ENCODE measurements around the gene ASPA. TPM values are rescaled to one million over a fixed set of nuclear protein-coding genes. Genes with fewer than 3 reads are reported as not detected.

The ASPA gene
- total RNA-seq, 1 experiment from 2014 or later: 0.04 TPM

DNA sequence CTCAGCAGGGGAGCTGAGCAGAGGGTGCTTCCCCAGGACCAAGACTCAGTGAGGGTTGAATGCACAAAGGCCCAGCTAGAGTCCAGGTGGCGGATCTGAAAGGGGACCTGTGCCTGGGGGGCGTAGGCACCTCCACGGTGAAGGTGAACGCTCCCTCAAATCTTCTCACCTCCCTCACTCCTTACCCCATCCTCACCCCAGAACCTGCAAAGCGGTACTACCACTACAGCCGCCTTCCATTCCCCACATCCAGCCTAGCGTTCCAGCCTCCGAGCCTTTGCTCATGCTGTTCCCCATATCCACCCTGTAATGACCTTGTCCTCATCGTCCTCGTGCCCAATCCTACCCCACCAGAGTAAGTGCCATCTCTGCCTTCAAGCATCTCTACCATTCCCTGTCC, 51.2 kb downstream of the ASPA start:
- ATAC-seq (no peak), DNase-seq (ENCODE audit: low spot score) (no peak)
- TF ChIP-seq NFATC4 (CRISPR knock-in tag; IDR thresholded peaks at IDR 0.05): no peak
- no peak for TF ChIP-seq JUN (CRISPR knock-in tag; IDR thresholded peaks at IDR 0.05)
- TF ChIP-seq ZNF671 (CRISPR knock-in tag; IDR thresholded peaks at IDR 0.05): no peak
- no peak for TF ChIP-seq ZNF423 (CRISPR knock-in tag; IDR thresholded peaks at IDR 0.05)
- TF ChIP-seq OVOL2 (CRISPR knock-in tag; IDR thresholded peaks at IDR 0.05; ENCODE audit: borderline replicate concordance): no peak
- TF ChIP-seq, protein P1, sequence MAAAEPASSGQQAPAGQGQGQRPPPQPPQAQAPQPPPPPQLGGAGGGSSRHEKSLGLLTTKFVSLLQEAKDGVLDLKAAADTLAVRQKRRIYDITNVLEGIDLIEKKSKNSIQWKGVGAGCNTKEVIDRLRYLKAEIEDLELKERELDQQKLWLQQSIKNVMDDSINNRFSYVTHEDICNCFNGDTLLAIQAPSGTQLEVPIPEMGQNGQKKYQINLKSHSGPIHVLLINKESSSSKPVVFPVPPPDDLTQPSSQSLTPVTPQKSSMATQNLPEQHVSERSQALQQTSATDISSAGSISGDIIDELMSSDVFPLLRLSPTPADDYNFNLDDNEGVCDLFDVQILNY (CRISPR knock-in tag; IDR thresholded peaks at IDR 0.05): no peak
- TF ChIP-seq, protein P2, sequence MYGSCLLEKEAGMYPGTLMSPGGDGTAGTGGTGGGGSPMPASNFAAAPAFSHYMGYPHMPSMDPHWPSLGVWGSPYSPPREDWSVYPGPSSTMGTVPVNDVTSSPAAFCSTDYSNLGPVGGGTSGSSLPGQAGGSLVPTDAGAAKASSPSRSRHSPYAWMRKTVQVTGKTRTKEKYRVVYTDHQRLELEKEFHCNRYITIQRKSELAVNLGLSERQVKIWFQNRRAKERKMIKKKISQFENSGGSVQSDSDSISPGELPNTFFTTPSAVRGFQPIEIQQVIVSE (CRISPR knock-in tag; IDR thresholded peaks at IDR 0.05; ENCODE audit: borderline replicate concordance): no peak
- no peak for TF ChIP-seq ZNF121 (CRISPR knock-in tag; IDR thresholded peaks at IDR 0.05)
- TF ChIP-seq, protein P3, sequence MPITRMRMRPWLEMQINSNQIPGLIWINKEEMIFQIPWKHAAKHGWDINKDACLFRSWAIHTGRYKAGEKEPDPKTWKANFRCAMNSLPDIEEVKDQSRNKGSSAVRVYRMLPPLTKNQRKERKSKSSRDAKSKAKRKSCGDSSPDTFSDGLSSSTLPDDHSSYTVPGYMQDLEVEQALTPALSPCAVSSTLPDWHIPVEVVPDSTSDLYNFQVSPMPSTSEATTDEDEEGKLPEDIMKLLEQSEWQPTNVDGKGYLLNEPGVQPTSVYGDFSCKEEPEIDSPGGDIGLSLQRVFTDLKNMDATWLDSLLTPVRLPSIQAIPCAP (CRISPR knock-in tag; IDR thresholded peaks at IDR 0.05): no peak
- no peak for TF ChIP-seq ZNF138 (CRISPR knock-in tag; conservative IDR thresholded peaks at IDR 0.05)
- no peak for TF ChIP-seq EMX1 (CRISPR knock-in tag; IDR thresholded peaks at IDR 0.05)
- Mint-ChIP-seq H3K9me3 (no peaks in the 10 kb centered on the region; the same call in 1 of the 2 replicates), H3K4me1 (peaks cover 23% of the 10 kb centered on the region), H3K36me3 (no peaks in the 10 kb centered on the region), H3K27ac (no peak overlapping the region), H3K27me3 (ENCODE audit: low read depth) (no peaks in the 10 kb centered on the region), H3K4me3 (no peak overlapping the region)
- POLR2A ChIA-PET: no interaction called here
- CTCF ChIA-PET: no interaction called here

DNA sequence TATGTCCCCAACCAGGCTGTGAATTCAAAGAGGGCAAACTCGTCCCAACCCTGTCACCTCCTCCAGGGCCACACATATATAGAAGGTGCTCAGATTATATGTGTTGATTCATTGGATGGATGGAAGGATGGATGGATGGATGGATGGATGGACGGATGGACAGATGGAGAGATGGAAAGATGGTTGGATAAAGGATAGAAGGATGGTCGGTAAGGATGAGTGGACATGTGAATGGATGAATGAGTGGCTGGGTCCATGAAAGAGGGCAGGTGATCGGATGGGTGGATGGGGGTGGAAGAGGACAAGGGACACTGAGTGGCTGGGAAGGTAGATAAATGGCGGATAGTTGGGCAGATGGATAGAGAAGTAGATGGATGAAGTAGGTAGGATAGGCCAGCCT, 51.7 kb downstream of the ASPA start:
- H3K36me3 Mint-ChIP-seq: no peaks in the 10 kb centered on the region
- DNase-seq (ENCODE audit: low spot score): no peak
- H3K27me3 Mint-ChIP-seq (ENCODE audit: low read depth): no peaks in the 10 kb centered on the region; the same call in 1 of the 2 replicates
- ChIA-PET CTCF (no interaction called here), POLR2A (no interaction called here)
- H3K27ac Mint-ChIP-seq: no peak overlapping the region
- ATAC-seq: no peak
- H3K4me3 Mint-ChIP-seq: no peak overlapping the region
- no peaks in the 10 kb centered on the region; the same call in 1 of the 2 replicates for H3K9me3 Mint-ChIP-seq
- H3K4me1 Mint-ChIP-seq: peaks cover 23% of the 10 kb centered on the region
- TF ChIP-seq SOX15 (CRISPR knock-in tag; IDR thresholded peaks at IDR 0.05): no peak
- TF ChIP-seq, protein P4, sequence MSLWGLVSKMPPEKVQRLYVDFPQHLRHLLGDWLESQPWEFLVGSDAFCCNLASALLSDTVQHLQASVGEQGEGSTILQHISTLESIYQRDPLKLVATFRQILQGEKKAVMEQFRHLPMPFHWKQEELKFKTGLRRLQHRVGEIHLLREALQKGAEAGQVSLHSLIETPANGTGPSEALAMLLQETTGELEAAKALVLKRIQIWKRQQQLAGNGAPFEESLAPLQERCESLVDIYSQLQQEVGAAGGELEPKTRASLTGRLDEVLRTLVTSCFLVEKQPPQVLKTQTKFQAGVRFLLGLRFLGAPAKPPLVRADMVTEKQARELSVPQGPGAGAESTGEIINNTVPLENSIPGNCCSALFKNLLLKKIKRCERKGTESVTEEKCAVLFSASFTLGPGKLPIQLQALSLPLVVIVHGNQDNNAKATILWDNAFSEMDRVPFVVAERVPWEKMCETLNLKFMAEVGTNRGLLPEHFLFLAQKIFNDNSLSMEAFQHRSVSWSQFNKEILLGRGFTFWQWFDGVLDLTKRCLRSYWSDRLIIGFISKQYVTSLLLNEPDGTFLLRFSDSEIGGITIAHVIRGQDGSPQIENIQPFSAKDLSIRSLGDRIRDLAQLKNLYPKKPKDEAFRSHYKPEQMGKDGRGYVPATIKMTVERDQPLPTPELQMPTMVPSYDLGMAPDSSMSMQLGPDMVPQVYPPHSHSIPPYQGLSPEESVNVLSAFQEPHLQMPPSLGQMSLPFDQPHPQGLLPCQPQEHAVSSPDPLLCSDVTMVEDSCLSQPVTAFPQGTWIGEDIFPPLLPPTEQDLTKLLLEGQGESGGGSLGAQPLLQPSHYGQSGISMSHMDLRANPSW (CRISPR knock-in tag; conservative IDR thresholded peaks at IDR 0.05; ENCODE audit: low read depth): no peak
- no peak for TF ChIP-seq ELF4 (CRISPR knock-in tag; IDR thresholded peaks at IDR 0.05; ENCODE audit: low read depth)
- TF ChIP-seq ZNF263 (CRISPR knock-in tag; IDR thresholded peaks at IDR 0.05; ENCODE audit: low read depth): no peak
- TF ChIP-seq, protein P5, sequence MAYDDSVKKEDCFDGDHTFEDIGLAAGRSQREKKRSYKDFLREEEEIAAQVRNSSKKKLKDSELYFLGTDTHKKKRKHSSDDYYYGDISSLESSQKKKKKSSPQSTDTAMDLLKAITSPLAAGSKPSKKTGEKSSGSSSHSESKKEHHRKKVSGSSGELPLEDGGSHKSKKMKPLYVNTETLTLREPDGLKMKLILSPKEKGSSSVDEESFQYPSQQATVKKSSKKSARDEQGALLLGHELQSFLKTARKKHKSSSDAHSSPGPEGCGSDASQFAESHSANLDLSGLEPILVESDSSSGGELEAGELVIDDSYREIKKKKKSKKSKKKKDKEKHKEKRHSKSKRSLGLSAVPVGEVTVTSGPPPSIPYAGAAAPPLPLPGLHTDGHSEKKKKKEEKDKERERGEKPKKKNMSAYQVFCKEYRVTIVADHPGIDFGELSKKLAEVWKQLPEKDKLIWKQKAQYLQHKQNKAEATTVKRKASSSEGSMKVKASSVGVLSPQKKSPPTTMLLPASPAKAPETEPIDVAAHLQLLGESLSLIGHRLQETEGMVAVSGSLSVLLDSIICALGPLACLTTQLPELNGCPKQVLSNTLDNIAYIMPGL (CRISPR knock-in tag; IDR thresholded peaks at IDR 0.05): no peak
- TF ChIP-seq, protein P6, sequence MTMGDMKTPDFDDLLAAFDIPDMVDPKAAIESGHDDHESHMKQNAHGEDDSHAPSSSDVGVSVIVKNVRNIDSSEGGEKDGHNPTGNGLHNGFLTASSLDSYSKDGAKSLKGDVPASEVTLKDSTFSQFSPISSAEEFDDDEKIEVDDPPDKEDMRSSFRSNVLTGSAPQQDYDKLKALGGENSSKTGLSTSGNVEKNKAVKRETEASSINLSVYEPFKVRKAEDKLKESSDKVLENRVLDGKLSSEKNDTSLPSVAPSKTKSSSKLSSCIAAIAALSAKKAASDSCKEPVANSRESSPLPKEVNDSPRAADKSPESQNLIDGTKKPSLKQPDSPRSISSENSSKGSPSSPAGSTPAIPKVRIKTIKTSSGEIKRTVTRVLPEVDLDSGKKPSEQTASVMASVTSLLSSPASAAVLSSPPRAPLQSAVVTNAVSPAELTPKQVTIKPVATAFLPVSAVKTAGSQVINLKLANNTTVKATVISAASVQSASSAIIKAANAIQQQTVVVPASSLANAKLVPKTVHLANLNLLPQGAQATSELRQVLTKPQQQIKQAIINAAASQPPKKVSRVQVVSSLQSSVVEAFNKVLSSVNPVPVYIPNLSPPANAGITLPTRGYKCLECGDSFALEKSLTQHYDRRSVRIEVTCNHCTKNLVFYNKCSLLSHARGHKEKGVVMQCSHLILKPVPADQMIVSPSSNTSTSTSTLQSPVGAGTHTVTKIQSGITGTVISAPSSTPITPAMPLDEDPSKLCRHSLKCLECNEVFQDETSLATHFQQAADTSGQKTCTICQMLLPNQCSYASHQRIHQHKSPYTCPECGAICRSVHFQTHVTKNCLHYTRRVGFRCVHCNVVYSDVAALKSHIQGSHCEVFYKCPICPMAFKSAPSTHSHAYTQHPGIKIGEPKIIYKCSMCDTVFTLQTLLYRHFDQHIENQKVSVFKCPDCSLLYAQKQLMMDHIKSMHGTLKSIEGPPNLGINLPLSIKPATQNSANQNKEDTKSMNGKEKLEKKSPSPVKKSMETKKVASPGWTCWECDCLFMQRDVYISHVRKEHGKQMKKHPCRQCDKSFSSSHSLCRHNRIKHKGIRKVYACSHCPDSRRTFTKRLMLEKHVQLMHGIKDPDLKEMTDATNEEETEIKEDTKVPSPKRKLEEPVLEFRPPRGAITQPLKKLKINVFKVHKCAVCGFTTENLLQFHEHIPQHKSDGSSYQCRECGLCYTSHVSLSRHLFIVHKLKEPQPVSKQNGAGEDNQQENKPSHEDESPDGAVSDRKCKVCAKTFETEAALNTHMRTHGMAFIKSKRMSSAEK (CRISPR knock-in tag; IDR thresholded peaks at IDR 0.05; ENCODE audit: borderline replicate concordance): no peak
- TF ChIP-seq ZNF121 (CRISPR knock-in tag; IDR thresholded peaks at IDR 0.05): no peak
- TF ChIP-seq MXD4 (CRISPR knock-in tag; IDR thresholded peaks at IDR 0.05; ENCODE audit: borderline replicate concordance): no peak
- TF ChIP-seq, protein P7, sequence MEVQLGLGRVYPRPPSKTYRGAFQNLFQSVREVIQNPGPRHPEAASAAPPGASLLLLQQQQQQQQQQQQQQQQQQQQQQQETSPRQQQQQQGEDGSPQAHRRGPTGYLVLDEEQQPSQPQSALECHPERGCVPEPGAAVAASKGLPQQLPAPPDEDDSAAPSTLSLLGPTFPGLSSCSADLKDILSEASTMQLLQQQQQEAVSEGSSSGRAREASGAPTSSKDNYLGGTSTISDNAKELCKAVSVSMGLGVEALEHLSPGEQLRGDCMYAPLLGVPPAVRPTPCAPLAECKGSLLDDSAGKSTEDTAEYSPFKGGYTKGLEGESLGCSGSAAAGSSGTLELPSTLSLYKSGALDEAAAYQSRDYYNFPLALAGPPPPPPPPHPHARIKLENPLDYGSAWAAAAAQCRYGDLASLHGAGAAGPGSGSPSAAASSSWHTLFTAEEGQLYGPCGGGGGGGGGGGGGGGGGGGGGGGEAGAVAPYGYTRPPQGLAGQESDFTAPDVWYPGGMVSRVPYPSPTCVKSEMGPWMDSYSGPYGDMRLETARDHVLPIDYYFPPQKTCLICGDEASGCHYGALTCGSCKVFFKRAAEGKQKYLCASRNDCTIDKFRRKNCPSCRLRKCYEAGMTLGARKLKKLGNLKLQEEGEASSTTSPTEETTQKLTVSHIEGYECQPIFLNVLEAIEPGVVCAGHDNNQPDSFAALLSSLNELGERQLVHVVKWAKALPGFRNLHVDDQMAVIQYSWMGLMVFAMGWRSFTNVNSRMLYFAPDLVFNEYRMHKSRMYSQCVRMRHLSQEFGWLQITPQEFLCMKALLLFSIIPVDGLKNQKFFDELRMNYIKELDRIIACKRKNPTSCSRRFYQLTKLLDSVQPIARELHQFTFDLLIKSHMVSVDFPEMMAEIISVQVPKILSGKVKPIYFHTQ (CRISPR knock-in tag; IDR thresholded peaks at IDR 0.05): no peak
- TF ChIP-seq, protein P8, sequence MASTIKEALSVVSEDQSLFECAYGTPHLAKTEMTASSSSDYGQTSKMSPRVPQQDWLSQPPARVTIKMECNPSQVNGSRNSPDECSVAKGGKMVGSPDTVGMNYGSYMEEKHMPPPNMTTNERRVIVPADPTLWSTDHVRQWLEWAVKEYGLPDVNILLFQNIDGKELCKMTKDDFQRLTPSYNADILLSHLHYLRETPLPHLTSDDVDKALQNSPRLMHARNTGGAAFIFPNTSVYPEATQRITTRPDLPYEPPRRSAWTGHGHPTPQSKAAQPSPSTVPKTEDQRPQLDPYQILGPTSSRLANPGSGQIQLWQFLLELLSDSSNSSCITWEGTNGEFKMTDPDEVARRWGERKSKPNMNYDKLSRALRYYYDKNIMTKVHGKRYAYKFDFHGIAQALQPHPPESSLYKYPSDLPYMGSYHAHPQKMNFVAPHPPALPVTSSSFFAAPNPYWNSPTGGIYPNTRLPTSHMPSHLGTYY (CRISPR knock-in tag; IDR thresholded peaks at IDR 0.05): no peak

All from WTC11 (cell line).